HuH-7.5 (cell line): ENCODE data around the gene LCN12.

ENCODE experiments used
- DNase-seq: peaks from one replicate; pipeline ENCODE4 v3.0.0; 2011; ENCODE audit warnings: low spot score

LCN12 gene

DNA sequence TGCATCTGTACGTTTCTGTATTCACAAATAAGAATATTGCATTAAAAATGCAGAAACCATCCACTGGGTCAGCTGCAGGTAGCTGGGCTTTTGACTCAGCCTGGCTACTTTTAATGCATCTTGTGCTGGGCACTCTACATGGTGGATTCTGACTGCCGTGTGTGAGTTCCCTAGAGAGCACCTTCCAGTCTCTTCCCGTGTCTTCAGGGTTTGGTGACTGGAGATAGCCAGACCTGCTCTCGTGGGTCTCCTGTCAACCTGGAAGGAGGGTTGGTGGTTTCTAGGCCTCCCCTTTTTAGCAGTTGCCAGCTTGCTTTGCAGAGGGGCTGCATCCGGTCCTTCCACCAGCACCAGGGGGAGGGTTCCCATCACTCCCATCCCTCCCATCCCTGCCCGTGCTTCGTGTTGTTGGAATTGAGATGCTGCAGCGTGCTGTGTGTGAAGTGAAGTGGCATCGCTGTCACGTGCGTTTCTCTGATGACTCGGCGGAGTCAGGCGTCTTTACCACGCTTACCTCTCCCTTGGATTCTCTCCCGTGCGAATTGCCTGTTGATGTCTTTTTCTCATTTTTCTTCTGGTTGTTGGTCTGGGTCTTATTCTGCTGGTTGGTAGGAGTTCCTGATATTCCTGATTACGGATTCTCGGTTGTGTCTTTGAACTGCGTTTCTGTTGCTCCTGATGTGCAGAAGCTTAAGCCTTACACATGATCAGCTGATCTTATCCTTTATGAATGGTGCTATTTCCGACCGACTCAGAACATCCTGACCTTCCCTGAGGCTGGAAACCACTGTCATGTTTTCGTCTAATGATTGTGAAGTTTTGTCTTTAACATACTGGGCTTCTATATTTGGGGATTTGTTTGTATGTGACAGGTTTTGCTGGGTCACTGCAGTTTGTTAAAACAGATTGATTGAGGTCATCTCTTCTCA lies 24.5 kb upstream of the LCN12 start:
- no peak for DNase-seq

DNA sequence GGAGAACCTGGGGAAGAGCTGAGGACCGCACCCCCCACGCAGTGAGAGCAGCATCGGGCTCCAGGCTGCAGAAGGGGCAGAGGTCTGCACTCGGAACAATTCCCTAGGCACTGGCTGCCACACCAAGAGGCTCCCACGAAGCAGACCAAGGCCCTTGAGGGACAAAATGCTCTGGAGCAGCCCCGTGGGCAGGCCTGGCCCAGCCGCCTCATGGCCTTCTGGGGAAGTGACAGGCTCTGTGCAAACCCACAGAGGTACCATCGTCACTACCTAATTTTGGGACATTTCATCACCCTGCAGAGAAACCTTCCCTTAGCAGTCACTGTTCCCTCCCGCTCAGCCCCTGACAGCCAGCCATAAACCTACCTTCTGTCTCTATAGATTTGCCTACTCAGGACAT lies 23.5 kb upstream of the LCN12 start:
- DNase-seq, result no peak

- DNase-seq, result no peak
Measured at GRCh38 chr9:136930014-136930413, 22.1 kb upstream of the LCN12 start.

- no peak for DNase-seq
Measured at GRCh38 chr9:136931611-136932130, 20.4 kb upstream of the LCN12 start.

DNA sequence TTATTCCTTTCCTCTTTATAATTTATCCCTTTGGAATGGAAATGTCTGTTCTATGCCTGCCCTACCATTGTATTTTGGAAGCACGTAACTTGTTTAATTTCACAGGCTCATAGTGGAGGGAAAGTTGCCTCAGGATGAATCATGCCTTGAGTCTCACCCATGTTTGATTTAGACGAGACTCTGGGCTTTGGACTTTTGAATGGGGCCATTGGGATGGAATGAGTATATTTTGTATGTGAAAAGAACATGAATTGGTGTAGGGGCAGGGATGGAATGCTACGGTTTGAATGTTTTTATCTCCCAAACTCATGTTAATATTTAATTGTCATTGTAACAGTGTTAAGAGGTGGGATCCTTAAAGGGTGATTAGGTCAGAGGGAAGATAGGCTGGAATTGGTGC lies 17.8 kb upstream of the LCN12 start:
- DNase-seq, result no peak

DNA sequence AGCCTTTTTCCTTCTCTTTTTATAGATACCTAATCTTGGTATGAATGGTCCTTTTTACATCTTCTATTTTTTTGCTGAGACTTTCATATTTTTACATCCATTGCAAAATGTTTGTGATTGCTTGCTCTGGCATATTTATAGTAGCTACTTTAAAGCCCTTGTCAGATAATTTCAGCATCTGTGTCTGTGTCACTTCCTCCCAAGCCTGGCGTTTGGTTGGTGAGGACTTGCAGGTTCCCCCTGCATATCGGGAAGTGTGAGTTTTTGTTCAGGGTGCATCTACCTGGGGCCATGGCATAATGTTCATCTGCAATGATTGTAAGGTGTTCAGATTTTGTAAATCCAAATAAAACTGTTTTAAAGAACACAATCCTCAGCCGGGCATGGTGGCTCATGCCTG lies 16.4 kb upstream of the LCN12 start:
- no peak for DNase-seq

DNA sequence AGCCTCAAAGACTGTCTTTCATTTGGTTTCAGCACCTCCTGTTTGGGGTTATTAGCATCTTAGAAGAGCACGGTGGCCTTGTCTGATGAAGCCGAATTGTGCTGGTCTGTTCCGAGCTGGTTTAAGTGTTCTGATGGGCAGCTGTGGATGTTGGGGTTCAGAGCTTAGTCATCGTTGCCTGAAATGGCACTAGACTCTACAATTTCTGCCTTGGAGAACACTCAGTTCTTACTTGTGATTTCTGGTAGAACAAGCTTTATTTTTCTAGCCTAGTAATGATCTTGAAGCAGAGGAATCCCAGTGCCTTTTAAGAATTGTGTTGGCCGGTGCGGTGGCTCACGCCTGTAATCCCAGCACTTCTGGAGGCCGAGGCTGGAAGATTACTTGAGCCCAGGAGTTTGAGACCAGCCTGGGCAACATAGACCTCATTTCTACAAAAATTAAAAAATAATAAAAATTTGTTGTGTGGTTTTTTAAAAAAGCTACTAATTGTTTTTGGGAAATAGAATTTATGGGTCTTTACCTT lies 15.4 kb upstream of the LCN12 start:
- no peak for DNase-seq

- DNase-seq, result no peak
Measured at GRCh38 chr9:136937186-136938001, 14.7 kb upstream of the LCN12 start.

GRCh38 chr9:136939431-136939995 lies 12.6 kb upstream of the LCN12 start:
- DNase-seq, result no peak

DNA sequence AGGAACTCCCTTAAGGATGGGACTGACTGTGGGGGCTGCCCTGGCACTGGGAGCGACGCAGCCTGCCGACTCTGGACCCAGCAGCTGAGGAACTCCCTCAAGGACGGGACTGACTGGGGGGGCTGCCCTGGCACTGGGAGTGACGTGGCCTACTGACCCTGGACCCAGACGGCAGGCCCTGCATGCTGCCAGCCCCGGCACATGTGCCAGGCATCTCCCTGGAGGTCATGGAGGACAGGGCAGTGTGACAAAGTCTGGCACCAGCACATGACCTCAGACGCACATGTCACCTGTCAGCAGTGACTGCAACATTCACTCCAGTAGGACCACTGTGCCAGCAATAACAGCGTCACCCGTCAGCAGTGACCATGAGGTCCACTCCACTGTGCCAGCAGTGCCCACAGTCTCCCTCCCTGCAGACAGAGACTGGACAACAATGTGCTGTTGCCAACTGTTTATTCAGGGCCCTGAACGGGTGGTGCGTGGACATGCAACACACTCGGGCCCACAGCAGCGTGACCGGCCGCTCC lies 12.0 kb upstream of the LCN12 start:
- DNase-seq, result no peak

DNA sequence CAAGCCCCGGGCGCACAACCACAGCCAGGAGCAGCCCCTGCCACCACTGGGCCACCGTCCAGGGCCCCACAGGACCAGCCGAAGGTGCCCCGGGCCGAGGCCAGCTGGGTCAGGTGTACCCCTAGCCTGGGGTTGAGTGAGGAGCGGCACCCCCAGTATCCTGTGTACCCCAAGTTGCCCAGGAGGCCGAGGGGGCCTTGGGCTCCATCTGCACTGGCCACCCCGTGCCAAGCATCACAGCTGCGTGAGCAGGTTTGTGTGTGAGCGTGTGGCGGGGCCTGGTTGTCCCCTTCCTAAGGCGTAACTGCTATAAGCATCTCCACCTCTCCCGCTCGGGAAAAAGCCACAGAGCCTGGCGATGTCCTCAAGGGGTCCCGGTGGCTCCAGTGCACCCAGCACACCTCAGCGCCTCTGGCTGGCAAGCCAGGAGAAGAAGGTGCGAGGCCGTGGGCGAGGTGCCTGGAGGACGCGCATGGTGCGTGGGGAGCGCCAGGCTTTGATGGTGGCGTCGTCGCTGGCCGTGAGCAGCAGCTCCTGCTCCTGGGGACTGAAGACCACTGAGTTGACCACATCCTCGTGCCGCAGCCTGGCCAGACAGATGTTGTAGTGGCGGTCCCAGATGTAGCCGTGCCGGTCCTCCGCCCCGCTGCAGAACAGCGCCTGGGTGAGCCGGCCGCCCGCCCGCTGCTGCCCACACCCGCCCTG lies 11.4 kb upstream of the LCN12 start:
- DNase-seq, result no peak

GRCh38 chr9:136941231-136942111 lies 10.6 kb upstream of the LCN12 start:
- no peak for DNase-seq

DNA sequence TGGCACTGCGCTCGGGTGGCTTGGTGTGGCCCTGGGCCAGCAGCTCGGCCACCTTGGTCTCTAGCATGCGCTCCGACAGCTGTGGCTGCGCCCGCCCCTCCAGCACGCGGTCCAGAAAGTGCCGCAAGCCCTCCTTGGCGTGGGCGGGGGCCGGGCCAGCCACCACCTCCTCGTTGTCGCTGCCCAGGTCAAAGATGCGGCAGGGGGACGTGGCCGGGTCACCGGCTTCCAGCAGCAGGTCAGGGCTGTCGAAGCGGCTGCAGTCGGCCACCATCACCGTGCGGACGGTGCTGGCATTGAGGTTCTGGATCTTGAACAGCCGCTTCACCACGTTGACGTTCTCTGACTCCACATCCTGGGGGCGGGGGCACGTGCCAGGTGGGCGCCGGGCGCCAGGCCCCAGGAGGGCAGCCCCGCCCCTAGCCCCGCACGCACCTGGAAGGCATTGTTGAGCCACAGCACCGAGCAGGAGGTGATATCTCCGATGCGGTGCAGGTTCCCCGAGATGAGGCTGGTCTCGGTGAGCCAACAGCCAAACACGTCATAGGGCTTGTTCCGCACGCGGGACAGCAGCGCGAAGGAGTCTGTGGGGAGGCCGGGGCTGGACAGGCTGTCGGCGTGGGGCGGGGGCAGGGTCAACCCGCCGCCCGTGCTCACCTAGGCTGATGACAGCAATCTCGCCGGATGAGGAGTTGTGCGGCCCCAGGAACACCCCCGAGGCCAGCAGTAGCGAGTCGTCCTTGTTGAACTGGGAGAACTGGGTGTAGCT lies 9.8 kb upstream of the LCN12 start:
- DNase-seq, result no peak

- DNase-seq, result no peak
Measured at GRCh38 chr9:136942881-136943230, 9.2 kb upstream of the LCN12 start.

GRCh38 chr9:136943291-136944211 lies 8.5 kb upstream of the LCN12 start:
- peak; percentile 79 for DNase-seq

DNA sequence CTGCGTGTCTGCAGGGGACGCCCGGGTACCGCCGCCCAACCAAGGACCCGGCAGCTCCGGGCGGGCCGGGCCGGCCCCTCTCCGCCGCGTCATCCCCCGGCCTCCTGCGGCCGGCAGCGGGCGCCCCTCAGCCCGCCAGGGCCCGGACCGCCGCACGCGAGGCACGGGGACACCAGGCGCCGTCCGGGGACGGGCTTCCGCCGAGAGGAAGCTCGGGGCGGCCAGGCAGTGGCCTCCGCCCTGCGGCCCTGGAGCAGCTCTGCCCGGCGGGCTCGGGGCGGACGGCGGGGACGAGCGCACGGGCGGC lies 7.9 kb upstream of the LCN12 start:
- peak; percentile 73 for DNase-seq

DNA sequence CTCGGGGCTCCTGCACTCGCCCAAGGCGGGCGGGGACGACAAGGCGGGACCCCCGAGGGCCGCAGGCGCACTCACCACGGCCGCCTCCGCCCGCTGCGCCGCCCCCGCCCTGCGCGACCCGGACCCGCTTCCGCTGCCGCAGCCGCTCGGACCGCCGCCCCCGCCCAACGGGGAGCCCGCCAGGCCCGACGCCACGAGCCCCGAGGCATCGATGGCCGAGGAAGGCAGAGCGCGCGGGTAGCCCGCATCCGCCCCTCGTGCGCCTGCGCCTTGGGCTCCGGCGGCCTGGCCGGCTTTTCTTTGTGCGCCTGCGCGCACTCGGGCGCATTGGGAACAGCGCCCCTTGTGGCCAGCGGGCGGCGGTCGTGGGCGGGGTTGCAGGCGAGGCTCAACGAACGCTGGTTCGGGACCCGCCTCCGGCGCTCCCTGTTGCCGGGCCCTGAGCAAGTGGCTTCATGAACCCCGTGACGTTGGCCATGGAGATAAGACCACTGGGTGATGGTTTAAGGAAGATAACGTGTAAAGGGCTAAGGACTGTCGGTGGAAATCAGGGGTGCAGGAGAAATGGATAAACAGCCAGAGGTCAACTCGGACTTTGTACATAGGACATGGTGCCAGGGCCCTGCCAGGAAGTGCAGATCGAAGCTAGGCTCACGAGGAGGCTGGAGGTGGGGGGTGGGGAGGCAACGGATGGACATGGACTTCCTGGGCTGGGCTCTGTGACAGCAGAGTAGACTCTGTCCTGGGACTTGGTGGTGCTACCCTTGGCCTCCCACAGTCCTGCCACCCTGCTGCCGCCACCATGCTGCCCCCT lies 7.3 kb upstream of the LCN12 start, which contains the start of the genes C8G and FBXW5:
Gene C8G, plus strand, starts transcription at position 725 of the 814 bp plus-strand sequence. Its CDS starts 78 bp downstream, at position 803.
Gene FBXW5, minus strand, starts transcription at position 220 of the 814 bp plus-strand sequence. CDS start 655 bp downstream, outside the sequence.
- peak; percentile 99 for DNase-seq
